B cell (primary cell): ENCODE measurements around the gene HAUS7.

Experiments used
- EZH2 ChIP-seq: IDR thresholded peaks from 2 replicates; pipeline ENCODE4 v1.6.1; 2012; ENCODE audit warnings: borderline replicate concordance, low read depth, mild to moderate bottlenecking, moderate library complexity, low read length; ENCODE audit not compliant: insufficient read depth, poor library complexity, severe bottlenecking
- TF ChIP-seq, protein P1 (sequence below): fragments of 200-600 bp; IDR thresholded peaks from one replicate; pipeline ENCODE4 v1.8.0; 2022; ENCODE audit warnings: antibody characterized with exemption, mild to moderate bottlenecking

DNA sequence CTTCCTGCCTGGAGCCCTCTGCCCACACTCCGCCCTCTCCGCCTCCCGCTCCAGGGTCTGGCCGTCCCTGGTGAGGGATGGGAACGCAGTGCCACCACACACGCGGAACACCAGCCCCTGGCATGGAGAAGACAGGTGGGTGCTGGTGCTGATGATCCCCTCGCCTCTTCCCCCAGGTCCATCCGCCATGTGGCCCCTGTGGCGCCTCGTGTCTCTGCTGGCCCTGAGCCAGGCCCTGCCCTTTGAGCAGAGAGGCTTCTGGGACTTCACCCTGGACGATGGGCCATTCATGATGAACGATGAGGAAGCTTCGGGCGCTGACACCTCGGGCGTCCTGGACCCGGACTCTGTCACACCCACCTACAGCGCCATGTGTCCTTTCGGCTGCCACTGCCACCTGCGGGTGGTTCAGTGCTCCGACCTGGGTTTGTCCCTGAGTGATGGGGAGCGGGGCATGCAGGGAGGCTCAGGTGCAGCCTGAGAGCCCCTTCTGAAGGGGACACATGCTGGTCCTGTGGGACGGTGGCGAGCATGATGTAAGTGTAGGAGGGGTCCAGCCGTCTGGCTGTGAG, 34.2 kb upstream of the HAUS7 start:
- TF ChIP-seq, protein P1, sequence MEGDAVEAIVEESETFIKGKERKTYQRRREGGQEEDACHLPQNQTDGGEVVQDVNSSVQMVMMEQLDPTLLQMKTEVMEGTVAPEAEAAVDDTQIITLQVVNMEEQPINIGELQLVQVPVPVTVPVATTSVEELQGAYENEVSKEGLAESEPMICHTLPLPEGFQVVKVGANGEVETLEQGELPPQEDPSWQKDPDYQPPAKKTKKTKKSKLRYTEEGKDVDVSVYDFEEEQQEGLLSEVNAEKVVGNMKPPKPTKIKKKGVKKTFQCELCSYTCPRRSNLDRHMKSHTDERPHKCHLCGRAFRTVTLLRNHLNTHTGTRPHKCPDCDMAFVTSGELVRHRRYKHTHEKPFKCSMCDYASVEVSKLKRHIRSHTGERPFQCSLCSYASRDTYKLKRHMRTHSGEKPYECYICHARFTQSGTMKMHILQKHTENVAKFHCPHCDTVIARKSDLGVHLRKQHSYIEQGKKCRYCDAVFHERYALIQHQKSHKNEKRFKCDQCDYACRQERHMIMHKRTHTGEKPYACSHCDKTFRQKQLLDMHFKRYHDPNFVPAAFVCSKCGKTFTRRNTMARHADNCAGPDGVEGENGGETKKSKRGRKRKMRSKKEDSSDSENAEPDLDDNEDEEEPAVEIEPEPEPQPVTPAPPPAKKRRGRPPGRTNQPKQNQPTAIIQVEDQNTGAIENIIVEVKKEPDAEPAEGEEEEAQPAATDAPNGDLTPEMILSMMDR: no peak
- TF ChIP-seq EZH2: no peak
